SK-N-SH (cell line): ENCODE data around the gene COBLL1.

Source experiments
- CTCF ChIP-seq: fragments of 200-600 bp; sonication (generic); IDR thresholded peaks from 2 replicates; pipeline ENCODE4 v1.6.1; 2017; ENCODE audit warnings: antibody characterized with exemption, mild to moderate bottlenecking, moderate library complexity
- EP300 ChIP-seq, 2 experiments: IDR thresholded peaks; 2 replicates each; pipeline versions ENCODE4 v1.4.0 to v1.6.1; 2012; ENCODE audit warnings: borderline replicate concordance in 1 of 2, low read depth in 1 of 2, low read length in 1 of 2
- POLR2AphosphoS5 ChIP-seq: IDR thresholded peaks from 2 replicates; pipeline ENCODE4 v1.6.1; 2012; ENCODE audit warnings: low read depth, low read length
- USF1 ChIP-seq: IDR thresholded peaks from 2 replicates; pipeline ENCODE4 v1.4.0; 2012; ENCODE audit warnings: low read depth, borderline replicate concordance

- TF ChIP-seq USF1 = no peak
- TF ChIP-seq CTCF = no peak
- no peak for TF ChIP-seq EP300 (IDR thresholded peaks at IDR 0.05; ENCODE audit: borderline replicate concordance in 1 of 2, low read depth in 1 of 2, low read length in 1 of 2)
- no peak for TF ChIP-seq POLR2AphosphoS5
Measured at GRCh38 chr2:164879901-164880535, 38.4 kb upstream of the COBLL1 start.
